Esophagus squamous epithelium (tissue), 4 donors: Measurements from ENCODE around the gene WDR18.

Source experiments
- POLR2A ChIP-seq, 4 donors: fragments of 450-650 bp; IDR thresholded peaks; one replicate each; pipeline ENCODE4 v1.6.1; 2017; ENCODE audit warnings: antibody characterized with exemption in 4 of 4, mild to moderate bottlenecking in 4 of 4, moderate library complexity in 3 of 4
- TF ChIP-seq, protein P1 (sequence below), 6 experiments: fragments of 450-650 bp in 4 of 6; fragments of 200-600 bp in 2 of 6; sonication (generic) in 2 of 6; IDR thresholded peaks; one replicate each; pipeline ENCODE4 v1.5.1; 2016 to 2019; ENCODE audit warnings: antibody characterized with exemption in 6 of 6, mild to moderate bottlenecking in 4 of 6, moderate library complexity in 4 of 6

DNA sequence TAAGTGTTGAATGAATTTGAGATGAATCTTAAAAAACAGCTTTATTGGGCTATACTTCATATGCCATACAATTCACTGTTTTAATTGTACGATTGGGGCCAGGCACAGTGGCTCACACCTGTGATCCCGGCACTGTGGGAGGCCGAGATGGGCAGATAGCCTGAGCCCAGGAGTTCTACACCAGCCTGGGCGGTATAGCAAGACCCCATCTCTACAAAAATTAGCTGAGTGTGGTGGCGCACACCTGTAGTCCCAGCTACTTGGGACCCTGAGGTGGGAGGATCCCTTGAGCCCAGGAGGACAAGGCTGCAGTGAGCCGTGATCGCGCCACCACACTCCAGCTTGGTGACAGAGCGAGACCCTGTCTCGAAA lies 48.0 kb upstream of the WDR18 start:
- TF ChIP-seq, protein P1, sequence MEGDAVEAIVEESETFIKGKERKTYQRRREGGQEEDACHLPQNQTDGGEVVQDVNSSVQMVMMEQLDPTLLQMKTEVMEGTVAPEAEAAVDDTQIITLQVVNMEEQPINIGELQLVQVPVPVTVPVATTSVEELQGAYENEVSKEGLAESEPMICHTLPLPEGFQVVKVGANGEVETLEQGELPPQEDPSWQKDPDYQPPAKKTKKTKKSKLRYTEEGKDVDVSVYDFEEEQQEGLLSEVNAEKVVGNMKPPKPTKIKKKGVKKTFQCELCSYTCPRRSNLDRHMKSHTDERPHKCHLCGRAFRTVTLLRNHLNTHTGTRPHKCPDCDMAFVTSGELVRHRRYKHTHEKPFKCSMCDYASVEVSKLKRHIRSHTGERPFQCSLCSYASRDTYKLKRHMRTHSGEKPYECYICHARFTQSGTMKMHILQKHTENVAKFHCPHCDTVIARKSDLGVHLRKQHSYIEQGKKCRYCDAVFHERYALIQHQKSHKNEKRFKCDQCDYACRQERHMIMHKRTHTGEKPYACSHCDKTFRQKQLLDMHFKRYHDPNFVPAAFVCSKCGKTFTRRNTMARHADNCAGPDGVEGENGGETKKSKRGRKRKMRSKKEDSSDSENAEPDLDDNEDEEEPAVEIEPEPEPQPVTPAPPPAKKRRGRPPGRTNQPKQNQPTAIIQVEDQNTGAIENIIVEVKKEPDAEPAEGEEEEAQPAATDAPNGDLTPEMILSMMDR (IDR thresholded peaks at IDR 0.05), result no peak
- no peak for TF ChIP-seq POLR2A (IDR thresholded peaks at IDR 0.05)
